ENCODE data around the gene TLL1.

DNA sequence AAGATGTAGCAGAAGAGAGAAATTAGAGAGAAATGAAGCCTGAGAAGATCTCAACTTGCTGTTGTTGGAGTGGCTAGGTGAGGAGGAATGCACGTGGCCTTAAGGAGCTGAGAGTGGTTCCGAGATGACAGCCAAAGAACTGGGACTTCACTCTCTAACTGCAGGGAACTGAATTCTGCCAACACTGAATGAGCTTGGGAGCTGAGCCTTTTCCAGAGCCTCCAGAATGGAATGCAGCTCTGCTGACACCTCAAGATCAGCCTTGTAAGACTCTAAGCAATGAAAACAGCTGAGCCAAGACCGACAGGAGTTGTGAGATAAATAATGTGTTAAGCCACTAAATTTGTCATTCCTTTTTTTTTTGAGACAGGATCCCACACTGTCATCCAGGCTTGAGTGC is 73.0 kb downstream of the TLL1 start:
- TF ChIP-seq, protein P1, sequence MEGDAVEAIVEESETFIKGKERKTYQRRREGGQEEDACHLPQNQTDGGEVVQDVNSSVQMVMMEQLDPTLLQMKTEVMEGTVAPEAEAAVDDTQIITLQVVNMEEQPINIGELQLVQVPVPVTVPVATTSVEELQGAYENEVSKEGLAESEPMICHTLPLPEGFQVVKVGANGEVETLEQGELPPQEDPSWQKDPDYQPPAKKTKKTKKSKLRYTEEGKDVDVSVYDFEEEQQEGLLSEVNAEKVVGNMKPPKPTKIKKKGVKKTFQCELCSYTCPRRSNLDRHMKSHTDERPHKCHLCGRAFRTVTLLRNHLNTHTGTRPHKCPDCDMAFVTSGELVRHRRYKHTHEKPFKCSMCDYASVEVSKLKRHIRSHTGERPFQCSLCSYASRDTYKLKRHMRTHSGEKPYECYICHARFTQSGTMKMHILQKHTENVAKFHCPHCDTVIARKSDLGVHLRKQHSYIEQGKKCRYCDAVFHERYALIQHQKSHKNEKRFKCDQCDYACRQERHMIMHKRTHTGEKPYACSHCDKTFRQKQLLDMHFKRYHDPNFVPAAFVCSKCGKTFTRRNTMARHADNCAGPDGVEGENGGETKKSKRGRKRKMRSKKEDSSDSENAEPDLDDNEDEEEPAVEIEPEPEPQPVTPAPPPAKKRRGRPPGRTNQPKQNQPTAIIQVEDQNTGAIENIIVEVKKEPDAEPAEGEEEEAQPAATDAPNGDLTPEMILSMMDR (conservative IDR thresholded peaks at IDR 0.05; ENCODE audit: low read length): no peak
- TF ChIP-seq EZH2phosphoT487 (IDR thresholded peaks at IDR 0.05; ENCODE audit: borderline replicate concordance, low read depth, low read length): no peak
